GM18517 (cell line): ENCODE results near the gene CAPRIN2.

Experiments
- ATAC-seq: cut with Tn5 transposase; IDR thresholded peaks from one replicate; pipeline ENCODE4 v1.9.1; 2021; ENCODE audit warnings: mild to moderate bottlenecking, moderate library complexity; ENCODE audit not compliant: unreplicated experiment

CAPRIN2 gene

DNA sequence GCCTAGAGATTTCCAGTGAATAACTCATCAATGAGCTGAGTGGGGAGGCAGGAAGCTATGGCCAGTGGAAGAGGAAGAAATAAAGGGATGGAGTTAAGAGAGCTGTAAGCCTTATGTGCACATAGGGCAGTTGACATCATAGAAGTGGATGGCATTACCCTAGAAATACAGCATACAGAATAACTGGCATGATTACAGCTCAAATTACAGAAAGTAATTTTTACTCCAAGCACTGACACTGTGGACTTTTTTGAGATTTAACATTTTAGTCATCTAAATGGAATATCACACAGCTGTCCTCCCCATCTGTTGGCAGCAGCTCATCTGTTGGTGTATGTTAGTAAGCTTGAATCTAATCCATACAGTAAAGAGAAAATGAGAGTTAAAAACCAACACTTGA is 53.7 kb downstream of the CAPRIN2 start:
- ATAC-seq = no peak

DNA sequence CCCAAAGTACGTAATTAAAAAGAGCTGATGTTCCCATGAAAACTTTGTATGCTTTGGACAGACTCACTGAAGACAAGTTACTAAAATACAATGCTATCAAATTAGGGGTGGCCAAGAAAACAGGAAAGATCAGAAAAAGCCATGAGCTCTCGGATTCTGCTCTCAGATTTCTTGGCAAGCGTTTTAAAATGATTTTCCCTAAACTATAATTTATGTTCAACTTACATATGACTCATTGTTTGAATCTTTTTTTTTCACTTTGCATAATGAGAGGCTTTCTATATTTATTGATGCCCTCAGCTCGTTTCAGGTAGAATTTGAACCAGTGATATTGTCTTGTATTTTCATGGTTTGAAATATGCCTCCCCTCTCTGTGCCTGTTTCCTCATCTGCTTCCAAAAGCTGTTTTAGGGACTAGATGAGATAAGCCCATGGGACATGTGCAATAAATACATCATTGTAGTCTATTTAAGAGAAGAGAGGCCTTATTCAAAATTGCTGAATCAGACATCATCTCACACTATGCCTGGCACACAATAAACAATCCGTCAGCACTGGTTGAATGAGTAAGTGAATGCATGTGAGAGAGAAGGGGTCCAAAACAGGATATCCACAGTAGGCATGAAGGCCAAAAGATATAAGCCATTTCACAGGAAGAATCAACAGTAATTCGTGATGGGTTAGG is 54.4 kb downstream of the CAPRIN2 start:
- ATAC-seq = no peak

DNA sequence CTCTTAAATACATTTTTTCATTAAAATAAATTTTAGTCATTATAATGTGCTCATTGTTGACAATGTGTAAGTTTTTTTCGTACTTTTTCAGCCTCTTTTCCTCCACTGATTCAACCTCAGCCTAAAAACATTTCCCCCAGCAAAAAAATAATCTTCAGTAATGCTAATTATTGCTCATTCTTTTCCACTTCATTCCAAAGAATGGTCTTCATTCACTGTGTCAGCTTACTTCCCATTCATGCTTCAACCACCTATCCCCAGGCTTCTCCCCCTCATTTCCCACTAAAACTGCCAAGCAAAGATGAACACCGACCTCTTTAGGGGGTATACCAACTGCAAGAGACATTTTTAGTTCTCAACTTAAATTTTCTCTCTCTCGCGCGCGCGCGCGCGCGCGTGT is 56.4 kb downstream of the CAPRIN2 start:
- ATAC-seq = no peak

DNA sequence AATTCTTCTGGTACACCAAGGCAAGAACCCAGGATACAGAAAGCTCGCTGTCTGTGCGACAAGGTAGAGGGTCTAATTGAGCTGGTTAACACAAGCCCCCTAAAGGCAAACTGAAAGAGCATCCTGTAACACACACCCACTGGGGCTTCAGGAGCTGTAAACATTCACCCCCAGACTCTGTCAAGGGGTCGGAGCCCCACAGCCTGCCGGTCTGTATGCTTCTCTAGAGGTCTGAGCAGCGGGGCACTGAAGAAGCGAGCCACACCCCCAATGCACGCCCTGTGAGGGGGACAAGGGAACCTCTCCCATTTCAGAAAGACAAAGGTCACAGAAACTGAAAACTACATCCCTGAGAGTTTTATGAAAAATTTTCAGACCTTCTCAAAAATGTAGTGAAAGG is 57.8 kb downstream of the CAPRIN2 start:
- no peak for ATAC-seq

DNA sequence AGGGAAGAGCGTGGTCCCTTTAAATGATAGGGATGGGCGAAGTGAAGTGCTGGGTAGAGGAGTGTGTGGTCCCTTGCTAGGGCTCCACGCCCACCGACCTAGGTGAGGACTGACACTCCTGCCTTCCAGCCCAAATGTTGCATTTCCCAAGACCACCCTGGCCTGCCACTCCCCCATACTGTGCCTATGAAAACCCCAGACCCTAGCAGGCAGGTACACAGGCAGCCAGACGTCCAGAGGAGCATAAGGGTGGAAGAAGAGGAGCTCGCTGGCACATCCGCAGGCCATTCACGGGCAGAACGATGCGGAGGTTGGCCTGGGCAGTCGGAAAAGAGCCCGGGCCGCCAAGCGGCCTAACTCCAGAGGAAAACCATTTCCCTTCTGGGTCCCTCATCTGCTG is 58.3 kb downstream of the CAPRIN2 start:
- ATAC-seq = no peak

DNA sequence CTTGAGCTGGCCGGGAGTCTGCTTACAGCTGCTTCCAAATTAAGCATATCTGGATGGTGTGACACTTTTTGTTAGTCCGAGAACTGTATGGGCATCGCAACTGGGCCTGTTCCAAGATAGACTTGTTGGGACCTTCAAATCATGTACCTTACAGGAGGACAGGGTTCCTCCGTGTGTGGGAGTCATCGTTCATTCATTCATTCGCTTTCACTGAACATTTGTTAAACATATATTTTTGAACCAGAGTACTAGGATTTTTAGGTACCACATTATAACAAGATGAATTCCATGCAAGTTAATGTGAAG is 58.7 kb downstream of the CAPRIN2 start:
- peak; percentile 39 for ATAC-seq

DNA sequence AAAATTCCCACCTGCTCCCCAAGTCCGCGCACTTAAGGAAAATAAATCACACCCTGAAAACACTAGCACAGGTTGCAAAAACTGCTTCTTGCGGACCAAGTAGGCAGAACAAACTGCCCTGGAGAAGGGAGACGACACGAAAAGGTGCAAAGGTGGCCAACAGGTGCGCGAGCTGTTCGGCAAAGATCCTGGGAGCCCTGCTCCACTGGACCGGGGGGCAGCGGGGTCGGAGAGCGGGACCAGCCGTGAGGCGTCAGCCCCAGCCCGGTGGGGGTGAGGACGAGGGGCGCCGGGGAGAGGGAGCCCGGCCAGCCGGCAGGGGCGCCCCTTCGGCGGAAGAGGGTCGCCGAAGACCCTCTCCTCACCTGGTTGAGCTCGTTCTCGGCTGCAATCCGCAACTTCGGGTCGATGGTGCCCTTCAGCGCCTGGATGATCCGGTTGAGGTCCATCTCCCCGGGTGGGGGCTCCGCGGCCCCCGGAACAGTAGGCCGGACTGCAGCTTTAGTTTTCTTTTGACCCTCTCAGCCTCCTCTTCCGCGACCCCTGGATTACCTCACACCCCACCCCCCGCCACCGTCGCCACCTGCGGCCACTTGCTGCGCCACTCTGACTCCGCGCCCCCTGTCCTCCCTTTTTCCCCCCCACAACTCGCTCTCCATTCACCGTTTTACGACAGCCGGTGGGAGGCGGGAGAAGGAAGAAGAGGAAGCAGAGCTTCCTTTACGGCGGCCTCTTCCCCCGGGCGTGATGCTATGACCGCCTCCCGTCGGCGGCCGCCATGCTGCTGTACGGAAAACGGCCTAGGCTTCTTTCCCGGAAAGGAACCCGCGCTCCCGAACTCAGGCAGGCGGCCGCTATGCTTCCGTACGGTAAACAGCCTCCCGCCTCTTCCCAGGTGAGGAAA is 59.3 kb downstream of the CAPRIN2 start, which contains the start of gene IPO8:
TSS of gene IPO8 (minus strand) at position 671 of the 904 bp plus-strand sequence. CDS start at position 449, 222 bp downstream.
- ATAC-seq = peak; percentile 72

DNA sequence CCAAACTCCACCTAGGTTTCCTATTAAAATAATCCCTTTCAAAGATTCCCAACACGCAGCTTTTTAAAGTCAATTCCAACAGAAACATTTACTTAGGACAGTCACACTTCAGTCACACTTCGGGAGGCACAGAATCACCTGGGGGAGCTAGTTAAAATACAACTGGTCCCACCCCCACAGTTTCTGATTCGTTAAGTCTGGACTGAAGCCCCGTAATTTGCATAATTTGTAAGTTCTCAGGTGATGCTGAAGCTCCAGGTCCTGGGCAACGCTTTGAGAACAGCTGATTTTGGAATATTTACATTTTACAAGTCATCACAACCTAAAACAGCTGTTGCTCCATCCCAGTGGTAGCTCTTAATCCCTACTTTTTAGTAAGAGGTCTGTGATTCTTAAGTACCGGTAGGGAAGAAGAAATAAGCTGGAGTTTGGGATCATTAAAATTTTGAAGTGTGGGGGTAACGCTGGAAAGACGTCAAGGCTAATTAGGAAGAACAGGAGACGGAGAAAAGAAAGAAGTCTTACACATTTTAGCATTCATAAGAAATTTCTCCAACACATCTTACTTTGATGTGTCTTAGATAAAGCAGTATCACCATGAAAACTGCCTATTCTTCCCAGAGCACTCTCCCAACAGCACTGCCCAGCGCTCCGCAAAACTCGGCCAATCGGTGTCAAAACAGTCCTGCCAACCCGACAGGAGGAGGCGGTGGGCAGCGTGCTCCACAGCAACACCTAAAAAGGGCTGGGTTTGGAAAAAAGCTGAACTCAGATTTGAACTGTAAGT is 60.1 kb downstream of the CAPRIN2 start:
- peak; percentile 27 for ATAC-seq

DNA sequence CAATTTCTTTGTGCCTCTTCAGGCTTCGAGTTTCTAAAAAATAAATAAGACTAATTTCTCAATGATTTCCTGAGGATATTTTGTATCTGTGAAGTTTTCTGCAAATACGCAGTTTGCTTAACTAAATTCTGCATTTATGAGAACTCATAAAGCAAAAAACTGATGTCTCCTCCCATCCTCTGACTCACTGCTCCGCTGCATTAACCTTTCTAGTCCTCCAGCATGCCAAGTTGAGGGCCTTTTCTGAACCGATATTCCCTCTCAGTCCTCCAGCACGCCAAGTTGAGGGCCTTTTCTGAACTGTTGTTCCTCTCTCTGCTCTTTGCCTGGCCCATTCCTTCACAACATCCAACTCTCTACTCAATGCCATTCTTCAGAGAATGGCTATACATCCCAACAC is 62.3 kb downstream of the CAPRIN2 start:
- ATAC-seq = no peak

DNA sequence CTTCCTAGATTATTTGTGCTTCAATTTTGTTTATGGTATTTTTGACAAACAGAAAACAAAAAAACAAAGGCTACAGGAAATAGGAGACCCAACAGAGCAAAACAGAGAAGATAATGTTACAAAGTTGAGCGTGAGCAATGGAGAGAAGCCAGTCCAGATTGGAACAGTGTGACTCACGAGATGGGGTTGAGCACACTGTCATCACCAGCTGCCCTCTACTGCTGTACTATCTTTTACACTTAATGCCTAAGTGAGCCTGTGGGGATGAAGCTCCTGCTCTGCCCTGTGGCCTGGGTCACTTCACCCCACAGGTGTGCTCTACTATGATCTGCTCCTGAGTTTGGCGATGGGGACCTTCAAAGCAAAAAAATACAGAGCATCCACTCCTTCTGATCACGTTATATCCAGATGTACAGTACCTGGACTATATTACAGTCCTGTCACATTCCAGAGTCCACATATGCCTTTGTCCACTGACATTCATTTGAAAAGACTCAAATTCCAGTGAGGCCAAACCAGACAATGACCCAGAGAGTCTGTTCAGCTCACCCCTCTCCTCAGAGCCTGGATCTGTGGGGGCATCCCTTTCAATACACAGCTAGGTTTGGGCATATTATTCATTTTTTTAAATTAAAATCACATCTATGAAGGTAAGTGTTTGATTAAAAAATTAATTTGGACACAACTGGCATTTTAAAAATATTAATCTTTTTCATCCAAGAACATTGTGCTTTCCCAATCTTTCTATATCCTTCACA is 63.5 kb downstream of the CAPRIN2 start:
- ATAC-seq = no peak

DNA sequence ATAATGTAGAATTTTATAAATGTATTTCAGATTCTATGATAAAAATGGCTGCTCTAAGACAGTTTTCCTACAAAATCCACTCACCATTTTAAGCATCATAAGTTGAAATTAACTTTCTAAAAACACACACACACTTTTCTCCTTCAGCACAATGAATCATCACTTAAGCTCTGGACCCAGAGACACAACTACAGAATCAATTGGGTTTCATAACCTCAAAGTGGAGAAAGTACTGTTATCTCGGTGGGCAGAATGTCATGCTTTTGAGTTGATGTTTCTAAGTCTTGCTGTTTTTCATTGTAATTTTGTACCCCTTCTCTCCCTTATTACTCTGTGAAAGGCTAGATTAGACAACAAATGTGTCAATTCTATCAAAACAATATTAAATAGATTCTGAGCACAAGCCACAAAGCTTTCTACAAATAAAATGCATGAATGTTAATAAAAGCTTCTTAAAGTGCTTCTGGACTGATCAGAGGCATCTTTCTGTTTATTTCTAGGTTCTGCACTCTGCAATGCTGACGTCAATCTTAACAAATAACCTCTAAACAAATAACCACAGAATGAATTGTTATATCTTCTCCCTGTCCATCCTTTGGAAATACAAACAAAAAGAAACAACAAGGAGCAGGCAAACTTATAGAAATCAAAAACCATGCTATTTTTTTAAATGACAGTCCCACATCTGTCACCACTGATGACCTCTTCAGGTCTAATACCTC is 67.3 kb downstream of the CAPRIN2 start:
- no peak for ATAC-seq

DNA sequence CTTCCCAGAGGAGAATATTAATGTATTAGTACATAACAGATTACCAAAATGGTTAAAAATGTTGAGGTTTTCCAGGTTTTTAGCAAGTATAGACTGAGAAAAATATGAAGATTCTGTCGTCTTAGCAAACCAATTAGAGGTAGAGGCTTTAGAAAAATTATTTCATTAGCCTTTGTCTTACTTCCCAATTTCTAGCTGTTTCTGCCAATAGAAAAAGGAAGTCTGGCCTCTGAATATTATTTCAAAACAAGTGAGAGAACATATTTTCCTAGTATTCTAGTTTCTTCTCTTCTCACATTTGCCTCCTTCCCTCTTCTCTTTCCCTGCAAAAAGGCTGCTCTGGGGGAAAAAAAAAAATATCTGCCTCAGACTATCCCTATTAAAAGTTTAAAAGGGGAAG is 75.5 kb downstream of the CAPRIN2 start:
- no peak for ATAC-seq

DNA sequence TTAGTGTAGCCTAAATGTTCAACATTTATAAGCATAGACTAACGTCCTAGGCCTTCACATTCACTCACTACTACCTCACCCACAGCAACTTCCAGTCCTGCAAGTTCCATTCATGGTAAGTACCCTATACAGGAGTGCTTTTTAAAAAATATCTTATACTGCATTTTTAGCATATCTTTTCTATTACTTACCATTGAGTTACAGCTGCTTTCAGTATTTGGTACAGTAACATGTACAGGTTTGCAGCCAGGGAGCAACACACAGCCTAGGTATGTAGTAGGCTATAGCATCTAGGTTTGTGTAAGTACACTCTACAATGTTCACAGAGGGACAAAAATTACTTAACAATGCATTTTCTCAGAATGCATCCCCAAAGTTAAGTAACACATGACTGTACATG is 76.5 kb downstream of the CAPRIN2 start:
- ATAC-seq = no peak

DNA sequence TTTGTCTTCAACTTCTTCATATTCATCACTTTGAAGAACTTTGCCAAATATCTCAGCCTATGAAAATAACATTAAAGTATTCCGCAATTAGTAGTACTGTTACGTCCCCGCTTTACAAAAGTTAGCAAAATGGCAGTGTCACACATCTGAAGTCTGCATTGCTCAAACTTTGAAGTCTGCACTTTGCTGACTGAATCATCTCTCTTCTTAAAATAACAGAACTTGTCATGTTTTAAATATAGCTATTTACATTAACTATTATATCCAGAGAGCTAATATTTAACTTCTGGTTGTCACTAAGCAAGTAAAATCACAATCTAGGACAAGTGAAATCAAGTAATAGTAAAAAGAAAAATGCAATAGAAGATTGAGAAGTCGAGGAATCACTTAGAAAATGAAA is 93.5 kb downstream of the CAPRIN2 start:
- no peak for ATAC-seq
